ENCODE results near the gene LPIN3.

The LPIN3 gene

GRCh38 chr20:41317546-41318270 lies 22.9 kb upstream of the LPIN3 start, which contains the start of gene ZHX3:
Gene ZHX3, minus strand, starts transcription at chr20:41317731. Its CDS starts 112,815 bp downstream, at chr20:41204916.
- peak; percentile 99 for DNase-seq
- Mint-ChIP-seq H3K27me3 (ENCODE audit: low read depth, poor library complexity) (peaks cover 11% of the 10 kb centered on the region), H3K36me3 (ENCODE audit: low read depth) (no peaks in the 10 kb centered on the region), H3K27ac (peak within 1 kb of the TSS; percentile 62), H3K4me1 (peaks cover 13% of the 10 kb centered on the region), H3K4me3 (peak within 1 kb of the TSS; percentile 87), H3K9me3 (no peaks in the 10 kb centered on the region)
- TF ChIP-seq CTCF (IDR thresholded peaks at IDR 0.05): no peak

- DNase-seq: no peak
- Mint-ChIP-seq H3K9me3 (no peaks in the 10 kb centered on the region), H3K4me1 (peaks cover 13% of the 10 kb centered on the region), H3K27ac (peak overlapping the region; percentile 39), H3K4me3 (peak overlapping the region; percentile 74), H3K27me3 (ENCODE audit: low read depth, poor library complexity) (peaks cover 11% of the 10 kb centered on the region), H3K36me3 (ENCODE audit: low read depth) (no peaks in the 10 kb centered on the region)
- no peak for TF ChIP-seq CTCF (IDR thresholded peaks at IDR 0.05)
Observed at GRCh38 chr20:41318271-41318649, 22.4 kb upstream of the LPIN3 start.

- TF ChIP-seq CTCF (IDR thresholded peaks at IDR 0.05): no peak
- H3K27ac Mint-ChIP-seq: no peak overlapping the region
- DNase-seq: no peak
- no peaks in the 10 kb centered on the region for H3K9me3 Mint-ChIP-seq
- H3K27me3 Mint-ChIP-seq (ENCODE audit: low read depth, poor library complexity): peaks cover 11% of the 10 kb centered on the region
- no peaks in the 10 kb centered on the region for H3K36me3 Mint-ChIP-seq (ENCODE audit: low read depth)
- H3K4me3 Mint-ChIP-seq: no peak overlapping the region
- peaks cover 13% of the 10 kb centered on the region for H3K4me1 Mint-ChIP-seq
Observed at GRCh38 chr20:41320441-41320840, 20.2 kb upstream of the LPIN3 start.

GRCh38 chr20:41320976-41321375 lies 19.6 kb upstream of the LPIN3 start:
- Mint-ChIP-seq H3K36me3 (ENCODE audit: low read depth) (no peaks in the 10 kb centered on the region), H3K4me1 (peaks cover 10% of the 10 kb centered on the region), H3K4me3 (no peak overlapping the region), H3K9me3 (no peaks in the 10 kb centered on the region), H3K27ac (no peak overlapping the region), H3K27me3 (ENCODE audit: low read depth, poor library complexity) (peaks cover 11% of the 10 kb centered on the region)
- no peak for DNase-seq
- TF ChIP-seq CTCF (IDR thresholded peaks at IDR 0.05): no peak

- TF ChIP-seq CTCF (IDR thresholded peaks at IDR 0.05): no peak
- Mint-ChIP-seq H3K4me1 (peaks cover 22% of the 10 kb centered on the region), H3K36me3 (ENCODE audit: low read depth) (no peaks in the 10 kb centered on the region), H3K27me3 (ENCODE audit: low read depth, poor library complexity) (peaks cover 11% of the 10 kb centered on the region), H3K27ac (no peak overlapping the region), H3K4me3 (no peak overlapping the region), H3K9me3 (no peaks in the 10 kb centered on the region)
- DNase-seq: no peak
Observed at GRCh38 chr20:41327178-41327577, 13.4 kb upstream of the LPIN3 start.
